IMR-90 (cell line): Measurements from ENCODE around the gene DEFB119.

Source experiments
- MXI1 ChIP-seq: IDR thresholded peaks from 2 replicates; pipeline ENCODE4 v1.6.1; 2012; ENCODE audit warnings: low read depth, mild to moderate bottlenecking, low read length, moderate library complexity, borderline replicate concordance
- POLR2A ChIP-seq: IDR thresholded peaks from 2 replicates; pipeline ENCODE4 v1.6.1; 2012; ENCODE audit warnings: mild to moderate bottlenecking, low read depth, low read length
- TF ChIP-seq, protein P1 (sequence below): conservative IDR thresholded peaks from 2 replicates; pipeline ENCODE4 v1.5.1; 2012; ENCODE audit warnings: mild to moderate bottlenecking, low read depth, low read length, improper control_type of control experiment
- TF ChIP-seq, protein P2 (sequence below): fragments of 150-350 bp; IDR thresholded peaks from 2 replicates; pipeline ENCODE4 v1.6.1; 2017; ENCODE audit warnings: mild to moderate bottlenecking, antibody characterized with exemption, low read length, low read depth

DNA sequence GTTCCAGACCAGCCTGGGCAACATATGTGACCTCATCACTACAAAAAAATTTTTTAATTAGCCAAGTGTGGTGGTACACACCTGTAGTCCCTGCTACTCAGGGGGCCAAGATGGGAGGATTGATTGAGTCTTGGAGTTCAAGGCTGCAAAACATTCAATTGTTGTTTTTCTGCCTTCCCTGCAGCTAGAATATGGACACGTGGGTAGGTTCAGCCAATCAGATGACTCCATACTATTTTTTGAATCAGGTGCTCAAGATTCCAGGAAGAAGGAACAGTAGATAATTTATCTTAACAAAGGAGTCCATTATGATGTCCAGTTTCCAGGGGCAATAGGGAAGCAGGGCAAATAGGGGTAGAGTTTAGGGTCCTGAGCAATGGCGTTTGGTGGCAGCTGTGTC, 2.4 kb upstream of the DEFB119 start:
- TF ChIP-seq, protein P1, sequence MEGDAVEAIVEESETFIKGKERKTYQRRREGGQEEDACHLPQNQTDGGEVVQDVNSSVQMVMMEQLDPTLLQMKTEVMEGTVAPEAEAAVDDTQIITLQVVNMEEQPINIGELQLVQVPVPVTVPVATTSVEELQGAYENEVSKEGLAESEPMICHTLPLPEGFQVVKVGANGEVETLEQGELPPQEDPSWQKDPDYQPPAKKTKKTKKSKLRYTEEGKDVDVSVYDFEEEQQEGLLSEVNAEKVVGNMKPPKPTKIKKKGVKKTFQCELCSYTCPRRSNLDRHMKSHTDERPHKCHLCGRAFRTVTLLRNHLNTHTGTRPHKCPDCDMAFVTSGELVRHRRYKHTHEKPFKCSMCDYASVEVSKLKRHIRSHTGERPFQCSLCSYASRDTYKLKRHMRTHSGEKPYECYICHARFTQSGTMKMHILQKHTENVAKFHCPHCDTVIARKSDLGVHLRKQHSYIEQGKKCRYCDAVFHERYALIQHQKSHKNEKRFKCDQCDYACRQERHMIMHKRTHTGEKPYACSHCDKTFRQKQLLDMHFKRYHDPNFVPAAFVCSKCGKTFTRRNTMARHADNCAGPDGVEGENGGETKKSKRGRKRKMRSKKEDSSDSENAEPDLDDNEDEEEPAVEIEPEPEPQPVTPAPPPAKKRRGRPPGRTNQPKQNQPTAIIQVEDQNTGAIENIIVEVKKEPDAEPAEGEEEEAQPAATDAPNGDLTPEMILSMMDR = no peak
- TF ChIP-seq, protein P2, sequence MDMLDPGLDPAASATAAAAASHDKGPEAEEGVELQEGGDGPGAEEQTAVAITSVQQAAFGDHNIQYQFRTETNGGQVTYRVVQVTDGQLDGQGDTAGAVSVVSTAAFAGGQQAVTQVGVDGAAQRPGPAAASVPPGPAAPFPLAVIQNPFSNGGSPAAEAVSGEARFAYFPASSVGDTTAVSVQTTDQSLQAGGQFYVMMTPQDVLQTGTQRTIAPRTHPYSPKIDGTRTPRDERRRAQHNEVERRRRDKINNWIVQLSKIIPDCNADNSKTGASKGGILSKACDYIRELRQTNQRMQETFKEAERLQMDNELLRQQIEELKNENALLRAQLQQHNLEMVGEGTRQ = no peak
- TF ChIP-seq POLR2A = no peak
- no peak for TF ChIP-seq MXI1
